ENCODE data around the gene SLC12A8.

DNA sequence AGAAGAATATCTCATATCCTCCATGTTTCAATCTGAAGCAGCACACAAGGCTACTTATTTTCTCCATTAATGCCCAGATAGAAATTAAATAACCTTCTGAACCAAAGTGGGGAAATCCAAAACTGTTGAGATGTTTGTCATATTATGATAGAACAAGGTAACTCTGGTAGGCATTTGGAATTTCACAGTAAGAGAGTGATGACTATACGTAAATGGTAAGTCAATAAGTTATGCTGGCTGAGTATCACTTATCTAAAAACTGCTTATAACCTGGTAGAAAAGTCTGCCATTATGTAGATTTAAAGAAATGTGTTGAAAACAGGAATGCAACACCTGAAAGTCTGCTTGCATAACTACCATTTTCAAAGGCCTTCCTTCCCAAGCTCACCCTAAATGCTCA, 17.2 kb upstream of the SLC12A8 start:
- no peak for TF ChIP-seq CTCF (conservative IDR thresholded peaks at IDR 0.05)
- TF ChIP-seq EZH2 (IDR thresholded peaks at IDR 0.05; ENCODE audit: low read depth): no peak

All from PC-9 (cell line).